ENCODE measurements around the gene CCNQ. TPM values are rescaled to one million over a fixed set of nuclear protein-coding genes. Genes with fewer than 3 reads are reported as not detected.

The CCNQ gene
- total RNA-seq (2014; rRNA removed; shearing (Covaris generic)): 43.7 and 62.8 TPM in 2 replicates

- no peak for DNase-seq (ENCODE audit: low spot score)
- in situ Hi-C loops (cut with HindIII; ENCODE audit: low sequenced_read_pairs): no loop called here
Observed at GRCh38 chrX:153598541-153599191, at the start of gene CCNQ. Gene CCNQ (minus strand): TSS chrX:153599139. CDS start chrX:153599073, 66 bp downstream.

GRCh38 chrX:153647461-153648357, 48.8 kb upstream of the CCNQ start:
- in situ Hi-C loops (cut with HindIII; ENCODE audit: low sequenced_read_pairs): no loop called here
- no peak for DNase-seq (ENCODE audit: low spot score)

- in situ Hi-C loops (cut with HindIII; ENCODE audit: low sequenced_read_pairs): no loop called here
- DNase-seq (ENCODE audit: low spot score): no peak
Observed at GRCh38 chrX:153646620-153647373, 47.9 kb upstream of the CCNQ start, which contains the start of gene DUSP9. Gene DUSP9 (plus strand): TSS chrX:153647203. CDS start chrX:153647954, 751 bp downstream.

GRCh38 chrX:153645921-153646488, 47.1 kb upstream of the CCNQ start:
- DNase-seq (ENCODE audit: low spot score): no peak
- in situ Hi-C loops (cut with HindIII; ENCODE audit: low sequenced_read_pairs): no loop called here

- in situ Hi-C loops (cut with HindIII; ENCODE audit: low sequenced_read_pairs): no loop called here
- no peak for DNase-seq (ENCODE audit: low spot score)
Observed at GRCh38 chrX:153645151-153645550, 46.2 kb upstream of the CCNQ start.

- DNase-seq (ENCODE audit: low spot score): no peak
Observed at GRCh38 chrX:153644356-153645125, 45.6 kb upstream of the CCNQ start.

GRCh38 chrX:153643431-153644351, 44.8 kb upstream of the CCNQ start:
- peak; percentile 9 for DNase-seq (ENCODE audit: low spot score)
- in situ Hi-C loops (cut with HindIII; ENCODE audit: low sequenced_read_pairs): no loop called here

More at GRCh38 chrX:153644356-153645125, 45.6 kb upstream of the CCNQ start:
- in situ Hi-C loops (cut with HindIII; ENCODE audit: low sequenced_read_pairs): no loop called here

- in situ Hi-C loops (cut with HindIII; ENCODE audit: low sequenced_read_pairs): no loop called here
- DNase-seq (ENCODE audit: low spot score): no peak
Observed at GRCh38 chrX:153642655-153643430, 43.9 kb upstream of the CCNQ start.

- in situ Hi-C loops (cut with HindIII; ENCODE audit: low sequenced_read_pairs): no loop called here
- DNase-seq (ENCODE audit: low spot score): no peak
Observed at GRCh38 chrX:153642051-153642654, 43.2 kb upstream of the CCNQ start.

GRCh38 chrX:153641627-153642026, 42.7 kb upstream of the CCNQ start:
- in situ Hi-C loops (cut with HindIII; ENCODE audit: low sequenced_read_pairs): no loop called here
- DNase-seq (ENCODE audit: low spot score): no peak

- in situ Hi-C loops (cut with HindIII; ENCODE audit: low sequenced_read_pairs): no loop called here
- DNase-seq (ENCODE audit: low spot score): no peak
Observed at GRCh38 chrX:153640736-153641575, 42.0 kb upstream of the CCNQ start.

- in situ Hi-C loops (cut with HindIII; ENCODE audit: low sequenced_read_pairs): no loop called here
- DNase-seq (ENCODE audit: low spot score): no peak
Observed at GRCh38 chrX:153640045-153640686, 41.2 kb upstream of the CCNQ start.

- no peak for DNase-seq (ENCODE audit: low spot score)
- in situ Hi-C loops (cut with HindIII; ENCODE audit: low sequenced_read_pairs): no loop called here
Observed at GRCh38 chrX:153639177-153640044, 40.5 kb upstream of the CCNQ start.

- DNase-seq (ENCODE audit: low spot score): no peak
Observed at GRCh38 chrX:153638436-153639176, 39.7 kb upstream of the CCNQ start.

More at GRCh38 chrX:153638436-153639176, 39.7 kb upstream of the CCNQ start:
- in situ Hi-C loops (cut with HindIII; ENCODE audit: low sequenced_read_pairs): no loop called here
